ENCODE data around the gene ABCA9. TPM values are rescaled to one million over a fixed set of nuclear protein-coding genes. Genes with fewer than 3 reads are reported as not detected.

Gene ABCA9
- total and polyA plus RNA-seq, 9 of the 15 experiments (the other 6 are each of a cell fraction or from before 2014, with no cell fraction given), result 0.04 TPM; not detected in 8

GRCh38 chr17:68939195-68939594 is 121.5 kb downstream of the ABCA9 start (continued):
- TF ChIP-seq EGR1 (conservative IDR thresholded peaks at IDR 0.05) (no peak), HNRNPK (IDR thresholded peaks at IDR 0.05; ENCODE audit: low read depth, low read length, poor library complexity, severe bottlenecking) (no peak), RBM14 (IDR thresholded peaks at IDR 0.05; ENCODE audit: borderline replicate concordance, insufficient read depth, low read depth, low read length) (no peak), ZNF175 (CRISPR knock-in tag; IDR thresholded peaks at IDR 0.05; ENCODE audit: low read depth) (no peak), ZNF717 (CRISPR knock-in tag; IDR thresholded peaks at IDR 0.05) (no peak), RB1 (IDR thresholded peaks at IDR 0.05; ENCODE audit: low read depth) (no peak)
- TF ChIP-seq, protein P1, sequence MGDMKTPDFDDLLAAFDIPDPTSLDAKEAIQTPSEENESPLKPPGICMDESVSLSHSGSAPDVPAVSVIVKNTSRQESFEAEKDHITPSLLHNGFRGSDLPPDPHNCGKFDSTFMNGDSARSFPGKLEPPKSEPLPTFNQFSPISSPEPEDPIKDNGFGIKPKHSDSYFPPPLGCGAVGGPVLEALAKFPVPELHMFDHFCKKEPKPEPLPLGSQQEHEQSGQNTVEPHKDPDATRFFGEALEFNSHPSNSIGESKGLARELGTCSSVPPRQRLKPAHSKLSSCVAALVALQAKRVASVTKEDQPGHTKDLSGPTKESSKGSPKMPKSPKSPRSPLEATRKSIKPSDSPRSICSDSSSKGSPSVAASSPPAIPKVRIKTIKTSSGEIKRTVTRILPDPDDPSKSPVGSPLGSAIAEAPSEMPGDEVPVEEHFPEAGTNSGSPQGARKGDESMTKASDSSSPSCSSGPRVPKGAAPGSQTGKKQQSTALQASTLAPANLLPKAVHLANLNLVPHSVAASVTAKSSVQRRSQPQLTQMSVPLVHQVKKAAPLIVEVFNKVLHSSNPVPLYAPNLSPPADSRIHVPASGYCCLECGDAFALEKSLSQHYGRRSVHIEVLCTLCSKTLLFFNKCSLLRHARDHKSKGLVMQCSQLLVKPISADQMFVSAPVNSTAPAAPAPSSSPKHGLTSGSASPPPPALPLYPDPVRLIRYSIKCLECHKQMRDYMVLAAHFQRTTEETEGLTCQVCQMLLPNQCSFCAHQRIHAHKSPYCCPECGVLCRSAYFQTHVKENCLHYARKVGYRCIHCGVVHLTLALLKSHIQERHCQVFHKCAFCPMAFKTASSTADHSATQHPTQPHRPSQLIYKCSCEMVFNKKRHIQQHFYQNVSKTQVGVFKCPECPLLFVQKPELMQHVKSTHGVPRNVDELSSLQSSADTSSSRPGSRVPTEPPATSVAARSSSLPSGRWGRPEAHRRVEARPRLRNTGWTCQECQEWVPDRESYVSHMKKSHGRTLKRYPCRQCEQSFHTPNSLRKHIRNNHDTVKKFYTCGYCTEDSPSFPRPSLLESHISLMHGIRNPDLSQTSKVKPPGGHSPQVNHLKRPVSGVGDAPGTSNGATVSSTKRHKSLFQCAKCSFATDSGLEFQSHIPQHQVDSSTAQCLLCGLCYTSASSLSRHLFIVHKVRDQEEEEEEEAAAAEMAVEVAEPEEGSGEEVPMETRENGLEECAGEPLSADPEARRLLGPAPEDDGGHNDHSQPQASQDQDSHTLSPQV (IDR thresholded peaks at IDR 0.05), result no peak
